OCI-LY1 (cell line): ENCODE data around the gene GIMAP1.

Experiments used
- H2AFZ ChIP-seq: fragments of 200-600 bp; sonication (generic), shearing (Covaris generic); 2 replicates; pipeline ENCODE4 v1.6.0; 2014; ENCODE audit warnings: antibody characterized with exemption, mild to moderate bottlenecking, low read length
- H3F3A ChIP-seq: fragments of 200-600 bp; sonication (generic), shearing (Covaris generic); 2 replicates; pipeline ENCODE4 v1.6.0; 2014; ENCODE audit warnings: mild to moderate bottlenecking, antibody characterized with exemption, low read length, moderate library complexity; ENCODE audit not compliant: insufficient read depth
- H3K27ac ChIP-seq: fragments of 200-600 bp; sonication (generic); 2 replicates; pipeline ENCODE4 v1.5.1; 2014; ENCODE audit warnings: low read length, mixed run types, mild to moderate bottlenecking, low read depth; ENCODE audit not compliant: poor library complexity, severe bottlenecking
- H3K27me3 ChIP-seq: fragments of 200-600 bp; sonication (generic); 2 replicates; pipeline ENCODE4 v1.6.0; 2014; ENCODE audit warnings: antibody characterized with exemption, mild to moderate bottlenecking, low read length, moderate library complexity; ENCODE audit not compliant: insufficient read depth
- H3K36me3 ChIP-seq: fragments of 200-600 bp; sonication (generic); 2 replicates; pipeline ENCODE4 v1.6.1; 2014; ENCODE audit warnings: mild to moderate bottlenecking, antibody characterized with exemption, low read length, moderate library complexity, mixed read lengths; ENCODE audit not compliant: insufficient read depth
- H3K4me1 ChIP-seq: fragments of 200-600 bp; sonication (generic); 2 replicates; pipeline ENCODE4 v1.5.1; 2014; ENCODE audit warnings: mild to moderate bottlenecking, low read length, moderate library complexity; ENCODE audit not compliant: insufficient read depth, severe bottlenecking
- H3K4me2 ChIP-seq: fragments of 200-600 bp; sonication (generic), shearing (Covaris generic); 2 replicates; pipeline ENCODE4 v1.6.1; 2014; ENCODE audit warnings: low read length
- H3K4me3 ChIP-seq: fragments of 200-600 bp; sonication (generic); 2 replicates; pipeline ENCODE4 v1.5.1; 2014; ENCODE audit warnings: low read length, low read depth, mild to moderate bottlenecking, mixed read lengths; ENCODE audit not compliant: poor library complexity, severe bottlenecking
- H3K79me2 ChIP-seq: fragments of 200-600 bp; shearing (Covaris generic); 2 replicates; pipeline ENCODE4 v1.6.1; 2016; ENCODE audit warnings: mixed run types, low read length, mixed read lengths; ENCODE audit not compliant: insufficient read depth
- H3K9ac ChIP-seq: fragments of 200-600 bp; sonication (generic), shearing (Covaris generic); 2 replicates; pipeline ENCODE4 v1.6.1; 2014; ENCODE audit warnings: mild to moderate bottlenecking, low read length, mixed read lengths
- H3K9me2 ChIP-seq: fragments of 200-600 bp; sonication (generic), shearing (Covaris generic); 2 replicates; pipeline ENCODE4 v1.6.1; 2014; ENCODE audit warnings: low read depth, mild to moderate bottlenecking, low read length, mixed read lengths
- H3K9me3 ChIP-seq: fragments of 200-600 bp; shearing (Covaris generic); 2 replicates; pipeline ENCODE4 v1.6.1; 2014; ENCODE audit warnings: low read length, mixed read lengths
- H4K20me1 ChIP-seq: fragments of 200-600 bp; sonication (generic), shearing (Covaris generic); 2 replicates; pipeline ENCODE4 v1.6.0; 2016; ENCODE audit warnings: mild to moderate bottlenecking, low read length; ENCODE audit not compliant: insufficient read depth
- CTCF ChIP-seq: fragments of 200-600 bp; sonication (generic), shearing (Covaris generic); IDR thresholded peaks from 2 replicates; pipeline ENCODE4 v1.5.1; 2017; ENCODE audit warnings: mild to moderate bottlenecking, antibody characterized with exemption, low read length, moderate library complexity, mixed read lengths
- EZH2 ChIP-seq: fragments of 200-600 bp; sonication (generic), shearing (Covaris generic); IDR thresholded peaks from 2 replicates; pipeline ENCODE4 v1.8.0; 2017; ENCODE audit warnings: borderline replicate concordance, mixed run types, mild to moderate bottlenecking, antibody characterized with exemption, low read length, moderate library complexity, mixed read lengths

Gene GIMAP1

GRCh38 chr7:150695654-150696053, 20.8 kb upstream of the GIMAP1 start:
- Histone ChIP-seq H3K27me3 (0 out of 2 replicates have a peak, but pooled peaks cover 6% of the 10 kb centered on the region), H3K9ac (no peak overlapping the region)

GRCh38 chr7:150703209-150703608, 13.2 kb upstream of the GIMAP1 start:
- H2AFZ ChIP-seq = no peak overlapping the region
- no peak for TF ChIP-seq CTCF
- no peak for TF ChIP-seq EZH2

More at GRCh38 chr7:150695654-150696053, 20.8 kb upstream of the GIMAP1 start:
- Histone ChIP-seq H2AFZ (no peak overlapping the region), H3K36me3 (no peaks in the 10 kb centered on the region), H3F3A (no peaks in the 10 kb centered on the region), H3K4me1 (no peaks in the 10 kb centered on the region), H4K20me1 (no peaks in the 10 kb centered on the region), H3K4me3 (no peak overlapping the region), H3K27ac (no peak overlapping the region), H3K79me2 (no peaks in the 10 kb centered on the region), H3K9me2 (no peaks in the 10 kb centered on the region), H3K4me2 (no peak overlapping the region), H3K9me3 (no peaks in the 10 kb centered on the region)
- TF ChIP-seq CTCF = no peak
- TF ChIP-seq EZH2 = no peak

GRCh38 chr7:150715293-150715692, 1.1 kb upstream of the GIMAP1 start:
- no peak overlapping the region for H3K4me2 ChIP-seq
- H3K27me3 ChIP-seq = peaks cover 6% of the 10 kb centered on the region; the same call in 1 of the 2 replicates
- no peaks in the 10 kb centered on the region for H3K79me2 ChIP-seq
- no peaks in the 10 kb centered on the region for H3K36me3 ChIP-seq
- H3F3A ChIP-seq = no peaks in the 10 kb centered on the region
- no peaks in the 10 kb centered on the region for H3K9me3 ChIP-seq
- H3K9ac ChIP-seq = no peak overlapping the region
- H3K9me2 ChIP-seq = no peaks in the 10 kb centered on the region
- no peak overlapping the region for H3K27ac ChIP-seq
- H3K4me1 ChIP-seq = no peaks in the 10 kb centered on the region
- no peak overlapping the region for H2AFZ ChIP-seq
- H3K4me3 ChIP-seq = no peak overlapping the region
- H4K20me1 ChIP-seq = no peaks in the 10 kb centered on the region
- TF ChIP-seq EZH2 (no peak), CTCF (no peak)

More at GRCh38 chr7:150703209-150703608, 13.2 kb upstream of the GIMAP1 start:
- no peak overlapping the region for H3K27ac ChIP-seq
- peaks cover 7% of the 10 kb centered on the region; the same call in 1 of the 2 replicates for H3K9me3 ChIP-seq
- no peaks in the 10 kb centered on the region for H4K20me1 ChIP-seq
- no peak overlapping the region for H3K4me3 ChIP-seq
- no peaks in the 10 kb centered on the region for H3K9me2 ChIP-seq
- H3K4me2 ChIP-seq = no peak overlapping the region
- no peaks in the 10 kb centered on the region for H3K27me3 ChIP-seq
- no peaks in the 10 kb centered on the region for H3F3A ChIP-seq
- H3K4me1 ChIP-seq = no peaks in the 10 kb centered on the region
- H3K36me3 ChIP-seq = no peaks in the 10 kb centered on the region
- no peaks in the 10 kb centered on the region for H3K79me2 ChIP-seq
- no peak overlapping the region for H3K9ac ChIP-seq
